Activated naive CD4-positive, alpha-beta T cell treated with anti-CD3 and anti-CD28 coated beads, Interleukin-2, amount 50 U/mL, for 16 hours (primary cell): Measurements from ENCODE around the gene MKRN2OS.

Experiments
- DNase-seq: peaks from one replicate; pipeline ENCODE4 v3.0.0-alpha.2; 2020

Gene MKRN2OS, protein sequence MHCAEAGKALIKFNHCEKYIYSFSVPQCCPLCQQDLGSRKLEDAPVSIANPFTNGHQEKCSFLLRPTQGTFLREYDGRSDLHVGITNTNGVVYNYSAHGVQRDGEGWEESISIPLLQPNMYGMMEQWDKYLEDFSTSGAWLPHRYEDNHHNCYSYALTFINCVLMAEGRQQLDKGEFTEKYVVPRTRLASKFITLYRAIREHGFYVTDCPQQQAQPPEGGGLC

GRCh38 chr3:12545473-12545791 is at the start of gene MKRN2OS:
MKRN2OS (minus strand) TSS chr3:12545499; CDS start chr3:12545464, 35 bp downstream.
- DNase-seq = no peak

DNA sequence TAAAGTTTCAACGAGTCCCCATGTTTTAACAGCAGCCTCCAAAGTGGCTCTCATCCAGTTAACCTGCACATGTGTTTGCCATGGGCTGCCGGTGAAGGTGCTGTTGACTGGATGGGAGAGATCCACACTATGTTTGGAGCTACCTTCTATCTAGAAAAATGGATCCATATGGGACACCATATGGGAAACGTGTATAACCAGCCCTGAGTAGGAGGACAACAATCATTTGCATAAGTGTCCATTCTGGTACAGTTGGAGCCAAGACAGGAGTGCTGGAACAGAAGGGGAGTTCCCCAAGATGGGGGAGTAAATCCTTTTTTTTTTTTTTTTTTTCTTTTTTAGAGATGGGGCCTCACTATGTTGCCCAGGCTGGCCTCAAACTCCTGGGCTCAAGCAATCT is 48.2 kb upstream of the MKRN2OS start:
- DNase-seq = no peak

DNA sequence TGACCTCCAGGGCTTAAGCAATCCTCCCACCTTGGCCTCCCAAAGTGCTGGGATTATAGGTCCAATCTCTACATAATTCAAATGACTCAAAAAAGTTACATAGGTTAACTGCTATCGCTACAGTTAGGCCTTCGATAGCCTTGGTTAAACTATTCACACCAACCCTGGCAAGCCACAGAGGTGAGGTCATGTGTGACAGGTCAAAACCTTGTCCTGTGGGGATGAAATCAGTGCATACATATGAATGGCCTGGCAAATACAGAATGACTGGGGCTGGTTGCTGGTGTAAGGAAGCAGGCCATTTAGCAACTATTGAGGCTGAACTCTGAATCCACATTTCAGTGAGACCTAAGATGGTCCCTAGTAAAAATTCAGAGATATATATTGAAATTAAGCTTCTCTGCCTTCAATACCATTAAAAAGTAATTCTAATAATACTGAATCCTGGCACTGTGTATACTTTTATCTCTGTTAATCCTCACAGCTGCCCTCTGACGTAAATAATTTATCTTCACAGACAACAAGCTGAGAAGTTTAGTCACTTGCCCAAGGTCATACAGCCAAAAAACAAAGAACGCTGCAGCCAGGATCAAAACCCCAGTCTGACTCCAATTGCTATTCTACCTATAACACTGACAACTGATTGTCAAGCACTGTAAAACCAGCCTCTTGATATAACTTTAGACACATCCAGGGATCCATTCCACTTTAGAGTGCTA is 46.9 kb upstream of the MKRN2OS start:
- DNase-seq = no peak

- DNase-seq = no peak
These were observed 46.2 kb upstream of the MKRN2OS start for GRCh38 chr3:12591456-12591855.

DNA sequence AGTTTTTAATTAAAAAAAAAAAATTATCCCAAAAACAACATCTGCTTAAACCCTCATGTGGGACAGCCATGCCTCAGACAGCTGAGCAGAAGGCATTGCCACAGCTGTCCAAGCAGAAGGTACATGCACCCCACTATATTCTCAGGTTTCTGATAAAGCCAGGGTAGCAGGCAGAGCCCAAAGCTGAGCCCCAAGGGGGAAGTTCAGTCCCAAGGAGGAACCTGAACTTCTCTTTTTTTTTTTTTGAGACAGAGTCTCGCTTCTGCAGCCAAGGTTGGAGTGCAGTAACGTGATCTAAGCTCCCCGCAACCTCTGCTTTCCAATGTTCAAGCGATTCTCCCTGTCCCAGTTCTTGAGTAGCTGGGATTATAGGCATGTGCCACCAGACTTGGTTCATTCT is 44.8 kb upstream of the MKRN2OS start:
- no peak for DNase-seq

DNA sequence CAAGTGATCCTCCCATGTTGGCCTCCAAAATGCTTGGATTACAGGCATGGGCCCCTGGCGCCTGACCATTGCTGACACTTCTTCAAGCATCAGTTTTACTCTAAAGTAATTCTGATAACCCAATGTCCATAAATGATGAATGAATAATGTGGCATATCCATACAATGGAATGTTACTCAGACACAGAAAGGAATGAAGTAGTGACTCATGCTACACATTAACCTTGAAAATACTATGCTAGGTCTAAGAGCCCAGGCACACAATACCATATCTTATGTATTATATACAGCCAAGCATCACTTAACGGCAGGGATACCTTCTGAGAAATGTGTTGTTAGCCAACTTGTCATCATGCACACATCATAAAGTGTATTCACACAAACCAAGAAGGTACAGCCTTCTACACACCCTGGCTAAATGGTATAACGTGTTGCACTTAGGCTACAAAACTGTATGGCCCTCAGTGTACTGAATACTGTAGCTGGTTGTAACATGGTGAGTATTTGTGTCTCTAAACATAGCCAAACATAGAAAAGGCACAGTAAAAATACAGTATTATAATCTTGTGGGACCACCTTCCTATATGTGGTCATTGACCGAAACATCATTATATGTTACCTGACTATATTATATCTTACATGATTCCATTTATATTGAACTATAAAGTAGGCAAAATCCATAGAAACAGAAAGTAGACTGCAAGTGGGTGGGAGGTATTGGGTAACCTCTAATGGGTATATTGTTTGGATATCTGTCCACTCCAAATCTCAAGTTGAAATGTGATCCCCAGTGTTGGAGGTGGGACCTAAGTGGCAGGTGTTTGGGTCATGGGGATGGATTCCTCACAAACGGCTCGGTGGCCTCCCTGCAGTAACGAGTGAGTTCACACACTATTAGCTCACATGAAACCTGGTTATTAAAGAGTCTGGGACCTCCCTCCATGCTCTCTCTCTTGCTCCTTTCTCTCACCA is 43.0 kb upstream of the MKRN2OS start:
- no peak for DNase-seq

DNA sequence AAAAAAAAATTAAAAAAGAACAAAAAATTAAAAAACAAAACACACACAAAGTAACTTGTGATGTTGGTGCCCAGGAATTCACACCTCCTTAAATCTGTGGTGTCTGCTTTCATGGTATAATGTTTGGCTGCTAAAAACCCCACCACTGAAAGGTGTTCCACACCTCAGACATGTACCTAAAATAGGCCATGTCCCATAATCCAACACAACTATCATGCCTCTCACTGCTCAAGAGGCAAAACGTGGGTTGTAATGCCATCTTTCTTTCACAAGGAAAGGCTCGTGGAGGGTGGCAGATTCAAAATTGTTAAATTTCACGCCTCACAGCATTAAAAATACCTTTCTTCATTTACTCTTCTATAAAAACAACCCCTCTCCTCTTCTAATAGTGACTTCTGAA is 41.1 kb upstream of the MKRN2OS start:
- no peak for DNase-seq

DNA sequence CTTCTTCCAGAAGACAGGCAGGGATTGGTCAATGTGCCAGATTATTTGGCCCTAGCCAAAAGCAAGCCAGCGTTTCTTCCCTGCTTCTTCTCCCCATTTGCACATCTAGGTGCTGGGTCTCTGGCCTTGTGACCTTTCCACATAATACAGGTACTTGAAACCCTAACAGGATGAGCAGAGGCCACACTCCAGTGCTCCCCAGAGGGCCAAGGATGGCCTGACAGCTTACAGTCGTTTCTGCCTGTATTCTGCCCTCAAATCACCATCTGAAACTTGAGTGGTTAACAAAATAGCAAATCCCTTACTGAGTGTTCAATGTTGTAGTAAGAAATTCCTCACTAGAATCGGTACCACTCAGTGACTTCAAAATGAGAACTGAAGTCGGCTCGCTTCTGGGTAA is 40.7 kb upstream of the MKRN2OS start:
- DNase-seq = no peak

GRCh38 chr3:12585181-12585580 is 39.9 kb upstream of the MKRN2OS start:
- DNase-seq = no peak

GRCh38 chr3:12584083-12584482 is 38.8 kb upstream of the MKRN2OS start:
- no peak for DNase-seq

- no peak for DNase-seq
These were observed 38.0 kb upstream of the MKRN2OS start for GRCh38 chr3:12583280-12583679.

- DNase-seq = no peak
These were observed 37.4 kb upstream of the MKRN2OS start for GRCh38 chr3:12582730-12583129.

GRCh38 chr3:12579905-12580304 is 34.6 kb upstream of the MKRN2OS start:
- no peak for DNase-seq

DNA sequence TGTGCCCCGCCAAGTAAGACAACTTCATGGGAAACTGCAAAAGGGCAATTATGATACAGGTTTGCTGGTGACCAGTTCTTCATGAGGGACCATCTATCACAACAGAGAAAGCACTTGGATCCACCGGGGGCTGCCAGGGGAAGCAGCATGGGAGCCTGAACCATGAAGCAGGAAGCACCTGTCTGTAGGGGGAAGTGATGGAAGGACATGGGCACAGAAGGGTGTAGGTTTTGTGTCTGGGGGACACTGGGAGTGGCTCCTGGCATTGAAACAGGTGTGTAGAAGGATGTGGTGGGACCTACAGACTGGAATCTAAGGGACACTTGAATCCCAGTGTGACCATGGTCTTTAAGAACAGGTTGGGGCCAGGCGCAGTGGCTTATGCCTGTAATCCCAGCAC is 34.2 kb upstream of the MKRN2OS start:
- DNase-seq = no peak

- DNase-seq = no peak
These were observed 33.4 kb upstream of the MKRN2OS start for GRCh38 chr3:12578742-12579141.

GRCh38 chr3:12577379-12577778 is 32.1 kb upstream of the MKRN2OS start:
- no peak for DNase-seq

DNA sequence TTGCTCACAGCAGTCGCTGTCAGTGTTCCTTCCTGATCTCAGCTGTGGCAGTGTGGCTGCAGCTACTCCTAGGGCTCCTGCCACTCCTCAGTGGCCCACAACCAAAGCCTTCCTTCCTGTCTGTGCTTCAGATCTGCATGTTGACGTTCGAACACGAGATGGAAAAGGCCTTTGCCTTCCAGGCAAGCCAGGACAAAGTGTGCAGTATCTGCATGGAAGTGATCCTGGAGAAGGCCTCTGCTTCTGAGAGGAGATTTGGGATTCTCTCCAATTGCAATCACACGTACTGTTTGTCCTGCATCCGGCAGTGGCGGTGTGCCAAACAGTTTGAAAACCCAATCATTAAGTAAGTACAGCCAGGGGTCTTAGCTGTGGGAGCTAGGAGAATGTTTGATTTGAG is 29.4 kb upstream of the MKRN2OS start:
- no peak for DNase-seq

GRCh38 chr3:12574131-12574530 is 28.8 kb upstream of the MKRN2OS start:
- no peak for DNase-seq

DNA sequence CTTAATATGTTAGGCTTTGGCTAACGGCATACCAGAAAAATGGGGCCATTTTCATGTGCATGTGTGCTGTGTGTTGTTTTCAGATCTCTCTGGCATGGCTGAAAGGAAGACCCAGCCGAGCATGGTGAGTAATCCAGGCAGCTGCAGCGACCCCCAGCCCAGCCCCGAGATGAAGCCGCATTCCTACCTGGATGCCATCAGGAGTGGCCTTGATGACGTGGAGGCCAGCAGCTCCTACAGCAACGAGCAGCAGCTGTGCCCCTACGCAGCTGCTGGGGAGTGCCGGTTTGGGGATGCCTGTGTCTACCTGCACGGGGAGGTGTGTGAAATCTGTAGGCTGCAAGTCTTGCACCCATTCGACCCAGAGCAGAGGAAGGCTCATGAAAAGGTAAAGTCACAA is 26.7 kb upstream of the MKRN2OS start:
- DNase-seq = no peak

DNA sequence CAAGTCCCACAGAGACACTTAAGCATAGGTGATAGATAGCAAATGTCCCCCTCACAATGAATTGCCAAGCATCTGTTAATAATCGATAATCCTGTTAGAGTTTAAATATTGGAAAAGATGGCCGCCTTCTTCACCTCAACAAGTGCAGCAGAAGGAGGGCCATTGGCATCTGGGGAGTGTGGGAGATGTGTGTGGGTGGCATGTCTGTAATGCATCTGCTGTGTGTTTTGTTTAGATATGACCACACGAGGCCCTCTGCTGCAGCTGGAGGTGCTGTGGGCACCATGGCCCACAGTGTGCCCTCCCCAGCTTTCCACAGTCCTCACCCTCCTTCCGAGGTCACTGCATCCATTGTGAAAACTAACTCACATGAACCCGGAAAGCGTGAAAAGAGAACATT is 24.5 kb upstream of the MKRN2OS start:
- no peak for DNase-seq

- no peak for DNase-seq
These were observed 23.4 kb upstream of the MKRN2OS start for GRCh38 chr3:12568747-12569146.

- DNase-seq = no peak
These were observed 21.7 kb upstream of the MKRN2OS start for GRCh38 chr3:12566976-12567375.

GRCh38 chr3:12562451-12562850 is 17.2 kb upstream of the MKRN2OS start:
- no peak for DNase-seq

DNA sequence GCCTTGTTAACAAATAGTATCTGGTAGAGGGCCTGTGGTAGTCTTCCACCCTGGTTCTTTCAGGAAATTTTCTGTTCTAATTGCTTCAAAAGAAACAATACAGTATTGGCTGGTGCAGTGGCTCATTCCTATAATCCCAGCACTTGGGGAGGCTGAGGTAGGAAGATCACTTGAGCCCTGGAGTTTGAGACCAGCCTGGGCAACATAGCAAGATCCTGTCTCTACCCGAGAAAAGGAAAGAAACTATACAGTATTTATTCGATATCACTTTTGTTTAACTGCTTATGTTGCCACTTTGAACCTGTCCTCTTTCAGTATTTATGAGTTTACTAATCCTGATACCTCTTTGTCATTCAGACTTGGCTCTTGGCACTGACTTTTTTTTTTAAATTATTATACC is 16.1 kb upstream of the MKRN2OS start:
- DNase-seq = no peak
